Measurements from ENCODE around the gene TRAF7.

DNA sequence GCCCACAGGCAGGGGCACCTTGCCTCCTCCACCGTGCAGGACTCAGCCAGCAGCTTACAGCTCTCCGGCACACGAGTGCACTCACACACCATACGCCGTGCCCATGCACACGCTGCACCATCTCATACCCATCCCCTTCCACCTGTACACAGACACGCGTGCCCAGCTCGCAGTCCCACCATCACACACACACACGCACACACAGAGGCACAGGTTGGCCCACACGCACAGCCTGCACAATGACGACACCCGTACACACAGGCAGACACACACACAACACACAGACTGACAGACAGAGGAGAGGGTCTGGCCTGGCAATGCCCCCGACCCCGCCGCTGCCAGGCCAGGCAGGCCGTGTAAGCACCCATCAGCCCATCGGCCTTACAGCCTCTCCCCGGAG, 28.8 kb downstream of the TRAF7 start:
- no peak for TF ChIP-seq CTCF (conservative IDR thresholded peaks at IDR 0.05)
- no peak for TF ChIP-seq EZH2 (IDR thresholded peaks at IDR 0.05; ENCODE audit: low read depth)

Measured in PC-9 (cell line).